DND-41 (cell line): ENCODE results near the gene E2F4.

ENCODE experiments used
- CTCF ChIP-seq: IDR thresholded peaks from 2 replicates; pipeline ENCODE4 v1.5.1; 2012; ENCODE audit warnings: borderline replicate concordance, low read length, moderate library complexity, mild to moderate bottlenecking; ENCODE audit not compliant: poor library complexity, severe bottlenecking; ENCODE audit errors: extremely low read depth
- EZH2 ChIP-seq: IDR thresholded peaks from 3 replicates; pipeline ENCODE4 v1.6.1; 2012; ENCODE audit warnings: borderline replicate concordance, low read depth, mild to moderate bottlenecking, moderate library complexity, low read length, inconsistent platforms; ENCODE audit not compliant: severe bottlenecking

GRCh38 chr16:67163999-67164558, 27.9 kb upstream of the E2F4 start:
- TF ChIP-seq CTCF (no peak), EZH2 (no peak)
